Measurements from ENCODE around the gene CXCR6.

DNA sequence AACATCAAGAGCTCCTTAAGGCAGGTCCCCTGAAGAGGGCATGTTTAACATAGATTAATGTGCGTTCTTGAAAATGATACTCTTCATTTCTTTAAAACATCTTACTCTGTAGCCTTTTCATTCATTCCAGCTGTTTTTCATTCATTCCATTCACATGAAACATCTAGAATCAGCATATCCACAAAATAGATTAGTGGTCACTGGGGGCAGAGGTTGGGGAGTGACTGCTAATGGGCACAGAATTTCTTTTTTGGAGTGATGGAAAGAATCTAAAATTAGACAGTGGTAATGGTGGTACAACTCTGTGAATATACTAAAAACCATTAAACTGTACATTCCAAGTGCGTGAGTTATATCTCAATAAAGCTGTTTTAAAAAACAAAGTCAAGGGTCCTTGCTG is 15.4 kb upstream of the CXCR6 start:
- TF ChIP-seq POLR2AphosphoS5 (IDR thresholded peaks at IDR 0.05; ENCODE audit: low read depth, low read length) = no peak
- TF ChIP-seq, protein P1, sequence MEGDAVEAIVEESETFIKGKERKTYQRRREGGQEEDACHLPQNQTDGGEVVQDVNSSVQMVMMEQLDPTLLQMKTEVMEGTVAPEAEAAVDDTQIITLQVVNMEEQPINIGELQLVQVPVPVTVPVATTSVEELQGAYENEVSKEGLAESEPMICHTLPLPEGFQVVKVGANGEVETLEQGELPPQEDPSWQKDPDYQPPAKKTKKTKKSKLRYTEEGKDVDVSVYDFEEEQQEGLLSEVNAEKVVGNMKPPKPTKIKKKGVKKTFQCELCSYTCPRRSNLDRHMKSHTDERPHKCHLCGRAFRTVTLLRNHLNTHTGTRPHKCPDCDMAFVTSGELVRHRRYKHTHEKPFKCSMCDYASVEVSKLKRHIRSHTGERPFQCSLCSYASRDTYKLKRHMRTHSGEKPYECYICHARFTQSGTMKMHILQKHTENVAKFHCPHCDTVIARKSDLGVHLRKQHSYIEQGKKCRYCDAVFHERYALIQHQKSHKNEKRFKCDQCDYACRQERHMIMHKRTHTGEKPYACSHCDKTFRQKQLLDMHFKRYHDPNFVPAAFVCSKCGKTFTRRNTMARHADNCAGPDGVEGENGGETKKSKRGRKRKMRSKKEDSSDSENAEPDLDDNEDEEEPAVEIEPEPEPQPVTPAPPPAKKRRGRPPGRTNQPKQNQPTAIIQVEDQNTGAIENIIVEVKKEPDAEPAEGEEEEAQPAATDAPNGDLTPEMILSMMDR (IDR thresholded peaks at IDR 0.05) = no peak
- TF ChIP-seq NRF1 (IDR thresholded peaks at IDR 0.05; ENCODE audit: low read depth, low read length) = no peak
- TF ChIP-seq RFX5 (IDR thresholded peaks at IDR 0.05; ENCODE audit: low read length) = no peak

All from SK-N-SH (cell line).